Left lung (tissue), 10 donors: ENCODE measurements around the gene GRID1. TPM values are rescaled to one million over a fixed set of nuclear protein-coding genes. Genes with fewer than 3 reads are reported as not detected.

Experiments
- ATAC-seq: fragments of 200-7000 bp; cut with Tn5 transposase; one replicate; pipeline ENCODE4 v1.9.1; 2020; ENCODE audit warnings: moderate library complexity
- DNase-seq, 4 donors: peaks; one replicate each; pipeline ENCODE4 v3.0.0-alpha.2; 2013 to 2020
- H3K27ac ChIP-seq, 2 donors: fragments of 200-600 bp; sonication (generic) in 1 of 2; one replicate each; pipeline versions ENCODE4 v1.5.0 to v1.8.0; 2020 to 2021
- H3K27me3 ChIP-seq, 2 donors: fragments of 200-600 bp; sonication (generic) in 1 of 2; one replicate each; pipeline versions ENCODE4 v1.5.0 to v1.8.0; 2020 to 2021
- H3K36me3 ChIP-seq, 2 donors: fragments of 200-600 bp; sonication (generic) in 1 of 2; one replicate each; pipeline versions ENCODE4 v1.5.0 to v1.8.0; 2020 to 2021
- H3K4me1 ChIP-seq, 2 donors: fragments of 200-600 bp; one replicate each; pipeline ENCODE4 v1.8.0; 2021
- H3K4me3 ChIP-seq, 2 donors: fragments of 200-600 bp; sonication (generic) in 1 of 2; one replicate each; pipeline versions ENCODE4 v1.5.0 to v1.8.0; 2020 to 2021; ENCODE audit warnings: mild to moderate bottlenecking in 1 of 2
- H3K9me3 ChIP-seq, 2 donors: fragments of 200-600 bp; sonication (generic) in 1 of 2; one replicate each; pipeline versions ENCODE4 v1.5.0 to v1.8.0; 2020 to 2021
- CTCF ChIP-seq, 2 donors: fragments of 200-600 bp; sonication (generic) in 1 of 2; IDR thresholded peaks; one replicate each; pipeline versions ENCODE4 v1.5.0 to v1.8.0; 2021; ENCODE audit warnings: antibody characterized with exemption in 2 of 2
- intact Hi-C, 2 donors: fragments of 100-400 bp; cut with DNase I; formaldehyde crosslinking; loops; one replicate each; pipeline versions ENCODE4 v1.11.2 to v1.14.2; 2022
- polyA plus RNA-seq, 6 donors: library from polyadenylated mRNA; unstranded; fragments of 120-200 nt; gene quantifications; one replicate each; pipeline ENCODE4 v1.2.1, GENCODE V29; 2013; ENCODE audit not compliant: insufficient read length in 6 of 6
- total RNA-seq, 2 donors: library from RNA; stranded (reverse); fragmentation: NEBNext Ultra II Directional; extraction: Animal tissue kit (Norgen Biotek cat#: 25700); gene quantifications; one replicate each; pipeline ENCODE4 v1.2.1, GENCODE V29; 2021
- donor health status: DM: no; HTN: yes; CAD: no.
- donor health status: DM: no; HTN: no; CAD: no.

Gene GRID1
- total and polyA plus RNA-seq, 8 donors = 0.81 to 2.6 (median 1.2) TPM

DNA sequence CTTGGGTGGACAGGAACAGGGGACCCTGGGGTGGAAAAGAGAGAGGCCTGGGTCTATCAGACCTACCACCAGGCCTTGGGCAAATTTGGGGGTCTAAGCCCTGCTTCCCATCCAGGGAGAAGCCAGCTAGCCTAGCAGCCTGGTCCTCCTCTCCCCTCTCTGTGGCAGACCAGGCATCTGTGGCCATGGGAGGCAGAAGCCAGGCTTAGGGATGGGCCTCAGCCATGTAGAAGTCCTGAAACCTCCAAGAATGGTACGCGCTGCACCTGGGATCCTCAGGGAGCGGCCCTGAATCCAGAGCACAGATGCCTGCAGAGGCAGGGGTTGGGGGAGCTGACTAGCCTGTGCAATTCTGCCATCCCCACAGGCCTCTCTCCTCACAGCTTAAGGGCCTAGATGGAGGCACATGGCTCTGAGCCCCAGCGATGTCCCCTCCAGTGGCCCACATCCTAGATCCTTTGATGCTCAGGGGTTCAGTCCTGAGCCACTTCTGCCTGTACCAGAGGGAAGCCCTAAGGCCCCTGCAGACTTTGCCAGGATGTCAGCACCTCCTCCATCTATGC lies 21.2 kb downstream of the GRID1 start:
- Histone ChIP-seq H3K27me3 (no peaks in the 10 kb centered on the region), H3K4me3 (no peak overlapping the region), H3K4me1 (no peaks in the 10 kb centered on the region), H3K9me3 (no peaks in the 10 kb centered on the region), H3K27ac (no peak overlapping the region), H3K36me3 (no peaks in the 10 kb centered on the region)
- ATAC-seq (no peak), DNase-seq (peak in 1 of 4 donors; percentile 17)
- intact Hi-C loops = no loop called here
- TF ChIP-seq CTCF (IDR thresholded peaks at IDR 0.05) = no peak

DNA sequence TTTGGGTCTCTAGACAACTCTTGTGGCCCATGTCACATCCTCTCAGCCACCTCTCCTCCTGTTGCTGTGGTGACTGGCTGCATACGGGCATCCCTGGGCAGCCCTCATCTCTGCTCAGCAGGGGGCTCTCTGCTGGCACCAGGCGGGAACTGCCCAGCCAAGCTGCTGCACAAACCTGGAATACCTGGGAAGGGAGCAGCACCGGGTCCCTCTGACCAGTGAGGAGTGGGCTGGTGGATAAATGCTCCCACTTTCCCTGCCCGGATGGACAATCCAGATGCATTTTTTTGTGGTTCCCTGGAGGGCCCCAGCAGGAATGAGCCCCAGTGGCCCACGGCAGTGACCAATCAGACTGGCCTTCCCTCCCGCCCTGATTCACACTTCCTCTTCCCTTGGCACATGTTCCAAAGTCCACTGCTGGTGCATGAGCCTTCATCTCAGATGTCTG lies 21.9 kb downstream of the GRID1 start:
- Histone ChIP-seq H3K27ac (no peak overlapping the region), H3K9me3 (no peaks in the 10 kb centered on the region), H3K27me3 (no peaks in the 10 kb centered on the region), H3K36me3 (no peaks in the 10 kb centered on the region), H3K4me3 (no peak overlapping the region), H3K4me1 (no peaks in the 10 kb centered on the region)
- DNase-seq (peak in 1 of 4 donors; percentile 30), ATAC-seq (no peak)
- intact Hi-C loops = no loop called here
- no peak for TF ChIP-seq CTCF (IDR thresholded peaks at IDR 0.05)

- no peak overlapping the region for H3K27ac ChIP-seq
- no peak for TF ChIP-seq CTCF (IDR thresholded peaks at IDR 0.05)
- intact Hi-C loops = no loop called here
- no peaks in the 10 kb centered on the region for H3K27me3 ChIP-seq
- no peaks in the 10 kb centered on the region for H3K36me3 ChIP-seq
- ATAC-seq (no peak), DNase-seq (no peak)
- H3K9me3 ChIP-seq = no peaks in the 10 kb centered on the region
- H3K4me1 ChIP-seq = no peaks in the 10 kb centered on the region
- H3K4me3 ChIP-seq = no peak overlapping the region
Measured at GRCh38 chr10:86344281-86344680, 22.3 kb downstream of the GRID1 start.

GRCh38 chr10:86343761-86344160 lies 22.8 kb downstream of the GRID1 start:
- no peak for TF ChIP-seq CTCF (IDR thresholded peaks at IDR 0.05)
- intact Hi-C loops = no loop called here
- no peak overlapping the region for H3K27ac ChIP-seq
- no peak overlapping the region for H3K4me3 ChIP-seq
- DNase-seq (no peak), ATAC-seq (peak; percentile 3)
- no peaks in the 10 kb centered on the region for H3K4me1 ChIP-seq
- no peaks in the 10 kb centered on the region for H3K36me3 ChIP-seq
- no peaks in the 10 kb centered on the region for H3K9me3 ChIP-seq
- H3K27me3 ChIP-seq = no peaks in the 10 kb centered on the region

- ATAC-seq (no peak), DNase-seq (peak in 1 of 4 donors; percentile 49)
- Histone ChIP-seq H3K36me3 (no peaks in the 10 kb centered on the region), H3K4me1 (no peaks in the 10 kb centered on the region), H3K4me3 (no peak overlapping the region), H3K27me3 (no peaks in the 10 kb centered on the region), H3K9me3 (no peaks in the 10 kb centered on the region), H3K27ac (no peak overlapping the region)
- intact Hi-C loops = no loop called here
- no peak for TF ChIP-seq CTCF (IDR thresholded peaks at IDR 0.05)
Measured at GRCh38 chr10:86342111-86342863, 24.3 kb downstream of the GRID1 start.
